GM18511 (cell line): Measurements from ENCODE around the gene DPH6.

Experiments used
- ATAC-seq: cut with Tn5 transposase; IDR thresholded peaks from one replicate; pipeline ENCODE4 v1.9.1; 2021; ENCODE audit warnings: mild to moderate bottlenecking, moderate library complexity; ENCODE audit not compliant: unreplicated experiment

DPH6 gene

DNA sequence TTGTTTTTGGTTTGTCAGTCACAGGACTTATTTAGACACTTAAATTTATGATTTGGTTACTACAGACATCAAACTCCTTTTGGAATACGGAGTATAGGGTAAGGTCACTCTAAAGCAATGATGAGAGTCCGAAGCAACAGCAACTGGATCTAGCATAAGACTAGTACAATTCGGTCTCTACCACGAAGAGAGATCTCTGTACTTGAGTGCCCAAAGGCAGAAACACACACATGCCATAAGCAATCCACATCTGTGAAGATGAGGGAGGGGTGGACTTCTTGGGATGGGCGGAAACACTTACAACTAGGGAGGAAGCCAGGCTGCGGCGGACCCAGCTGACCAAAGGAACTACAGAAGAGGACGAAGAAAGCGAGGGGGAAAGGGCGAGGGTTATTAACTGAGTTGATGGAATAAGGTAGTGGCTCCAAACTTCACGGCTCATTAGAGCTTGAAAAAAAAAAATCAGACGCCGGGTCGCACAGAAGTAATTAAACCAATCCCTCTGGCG, 595 bp downstream of the DPH6 start:
- peak; percentile 28 for ATAC-seq

DNA sequence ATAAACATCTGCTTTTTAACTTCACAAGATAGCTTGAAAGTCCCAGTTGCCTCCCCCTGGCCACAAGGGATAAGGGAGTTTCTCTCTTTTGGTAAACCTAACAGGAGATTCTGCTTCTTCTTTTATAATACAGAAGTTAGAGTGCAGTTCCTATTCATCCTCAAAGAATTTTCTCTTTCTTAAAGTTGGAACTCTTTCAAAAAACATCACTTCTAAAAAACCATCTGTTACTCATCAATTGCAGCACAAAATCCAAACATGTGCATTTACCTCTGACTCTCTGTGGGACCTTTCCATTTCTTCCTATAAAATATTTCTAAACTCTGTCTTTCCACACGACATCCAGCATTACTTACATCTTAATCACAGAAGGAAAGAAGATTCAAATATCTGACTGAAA, 5.1 kb downstream of the DPH6 start:
- no peak for ATAC-seq

DNA sequence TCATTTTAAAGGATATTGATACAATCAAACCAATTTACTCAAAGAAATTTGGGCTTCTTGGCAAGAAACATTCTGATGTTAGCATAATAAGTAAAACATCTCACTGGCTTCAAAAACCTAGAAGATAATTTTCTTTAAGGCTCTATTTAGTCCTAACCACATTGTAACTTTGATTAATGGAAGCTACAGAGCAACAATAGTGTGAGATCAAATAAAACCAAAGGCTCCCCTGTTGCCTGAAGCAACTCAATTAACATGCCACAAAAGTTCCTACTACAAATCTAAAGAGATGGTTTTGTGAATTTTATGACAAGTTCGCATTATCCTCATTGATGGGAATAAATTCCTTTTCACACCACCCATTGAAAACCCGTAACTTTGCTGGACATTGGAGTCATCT, 5.9 kb downstream of the DPH6 start:
- ATAC-seq: no peak

DNA sequence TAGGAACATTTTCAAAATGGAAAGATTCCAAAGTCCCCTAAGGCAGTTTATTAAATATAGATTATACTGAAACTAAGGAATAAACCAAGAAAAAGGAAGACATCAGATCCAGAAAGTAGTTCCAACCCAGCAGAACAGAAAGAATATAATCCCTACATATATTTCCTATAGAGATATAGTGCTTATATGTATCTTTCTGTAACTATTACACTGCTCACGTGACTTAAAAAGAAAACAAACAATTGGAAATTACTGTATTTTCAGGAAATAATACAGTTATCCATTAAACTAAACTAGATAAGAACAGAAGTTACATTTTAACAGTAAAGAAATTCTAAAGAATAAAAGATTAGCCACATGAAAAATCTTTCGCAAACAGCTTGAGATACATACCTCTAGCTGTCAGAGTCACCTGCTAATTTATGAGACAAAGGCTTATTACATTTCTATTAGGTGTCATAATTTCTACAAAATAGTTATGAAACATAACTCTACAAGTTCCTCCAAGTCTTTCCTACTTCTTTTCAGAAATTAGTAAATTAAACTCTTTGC, 10.5 kb downstream of the DPH6 start:
- no peak for ATAC-seq

DNA sequence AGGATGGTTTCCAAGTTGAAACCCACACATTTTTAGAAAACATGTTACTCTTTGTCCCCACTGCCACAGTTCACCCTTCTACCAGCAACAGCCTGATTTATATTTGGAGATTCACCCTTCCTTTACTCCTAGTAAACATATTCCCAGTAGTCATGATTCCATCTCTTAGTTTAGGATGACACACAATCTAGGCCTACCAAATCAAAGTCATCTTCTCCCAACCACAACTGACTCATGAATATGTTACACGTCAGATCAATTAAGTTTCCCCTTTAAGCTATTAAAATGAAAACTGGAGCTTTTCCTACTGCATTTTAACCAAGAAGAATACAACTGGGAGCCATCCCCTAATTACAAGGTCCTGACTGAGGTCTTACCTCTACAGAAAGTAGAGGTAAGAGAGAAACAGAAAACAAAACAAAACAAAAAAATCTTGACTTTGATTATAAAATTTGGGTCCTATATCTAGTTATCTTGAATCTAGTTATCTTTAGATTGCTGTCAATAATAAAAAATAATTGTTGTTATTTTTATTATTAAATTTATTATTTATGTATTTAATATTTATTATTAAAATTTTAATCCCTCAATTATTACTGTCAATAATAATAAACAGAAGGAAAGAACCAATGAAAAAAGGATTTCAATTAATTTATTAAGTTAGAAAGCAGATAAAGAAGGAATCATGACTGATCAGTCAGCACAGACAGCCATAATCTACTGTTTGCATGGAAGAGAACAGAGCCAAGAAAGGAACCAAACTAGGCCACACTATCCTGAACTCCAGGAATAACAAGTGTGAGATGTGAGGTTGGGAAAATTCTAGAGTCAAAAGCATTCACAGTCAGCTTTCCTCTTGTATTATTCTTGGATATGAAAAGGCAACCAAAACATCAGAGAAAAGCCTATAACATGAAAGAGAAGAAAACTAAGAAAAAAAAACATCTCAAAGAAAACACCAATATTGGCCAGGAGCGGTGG, 12.5 kb downstream of the DPH6 start:
- ATAC-seq: no peak

DNA sequence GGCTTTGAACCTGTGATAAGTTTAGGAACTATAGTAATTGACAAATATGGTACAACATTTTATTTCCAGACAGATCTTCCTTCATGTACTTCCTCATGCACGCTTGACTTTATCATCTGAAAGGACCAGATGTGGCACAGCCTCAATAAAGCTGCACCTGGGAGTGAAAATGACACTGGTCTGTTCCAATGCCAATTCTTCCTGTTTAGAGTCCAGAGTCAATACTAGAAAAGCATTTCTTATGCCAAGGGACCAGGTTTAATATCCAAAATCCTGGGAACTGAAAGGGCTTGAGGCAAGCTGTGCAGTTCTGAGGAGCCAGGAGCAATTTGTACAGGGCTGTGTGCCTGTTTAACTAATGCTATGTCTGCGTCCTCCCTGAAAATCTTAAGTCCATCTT, 15.3 kb downstream of the DPH6 start:
- ATAC-seq: no peak

DNA sequence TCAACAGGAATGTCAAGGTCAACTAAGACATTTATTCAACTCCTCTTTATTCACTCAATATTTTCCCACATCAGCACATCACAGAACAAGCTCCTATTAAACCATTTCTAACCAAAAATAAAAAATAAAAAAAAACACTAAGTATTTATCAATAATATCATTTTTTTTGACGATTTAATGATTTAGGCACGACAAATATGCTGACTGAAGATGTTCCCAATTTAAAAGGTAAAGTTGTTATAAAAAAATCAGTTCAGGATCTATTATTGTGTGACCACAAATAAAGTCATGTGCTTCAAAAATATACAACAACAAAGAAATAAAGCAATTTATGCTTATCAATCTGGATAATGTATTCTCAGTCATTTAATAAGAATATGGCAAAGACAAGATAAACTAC, 16.2 kb downstream of the DPH6 start:
- ATAC-seq: no peak

DNA sequence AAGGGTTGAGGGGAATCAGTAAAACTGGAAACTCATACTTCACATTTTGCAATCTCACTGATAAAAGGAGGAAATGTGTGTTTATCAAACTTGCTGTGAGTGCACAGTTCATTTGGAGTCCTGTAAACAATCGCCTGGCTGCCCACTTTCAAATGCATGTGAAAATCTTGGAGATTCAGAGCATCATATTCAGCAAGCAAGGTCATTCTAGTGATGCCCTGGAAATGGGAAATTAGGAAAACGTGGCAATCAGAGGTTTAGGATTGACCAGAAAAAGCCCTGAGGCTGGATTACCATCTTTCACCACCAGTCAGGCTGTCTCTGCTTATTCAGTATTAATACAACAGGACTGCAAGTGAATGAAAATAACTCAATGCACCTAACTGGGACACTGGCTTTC, 23.9 kb downstream of the DPH6 start:
- ATAC-seq: no peak

DNA sequence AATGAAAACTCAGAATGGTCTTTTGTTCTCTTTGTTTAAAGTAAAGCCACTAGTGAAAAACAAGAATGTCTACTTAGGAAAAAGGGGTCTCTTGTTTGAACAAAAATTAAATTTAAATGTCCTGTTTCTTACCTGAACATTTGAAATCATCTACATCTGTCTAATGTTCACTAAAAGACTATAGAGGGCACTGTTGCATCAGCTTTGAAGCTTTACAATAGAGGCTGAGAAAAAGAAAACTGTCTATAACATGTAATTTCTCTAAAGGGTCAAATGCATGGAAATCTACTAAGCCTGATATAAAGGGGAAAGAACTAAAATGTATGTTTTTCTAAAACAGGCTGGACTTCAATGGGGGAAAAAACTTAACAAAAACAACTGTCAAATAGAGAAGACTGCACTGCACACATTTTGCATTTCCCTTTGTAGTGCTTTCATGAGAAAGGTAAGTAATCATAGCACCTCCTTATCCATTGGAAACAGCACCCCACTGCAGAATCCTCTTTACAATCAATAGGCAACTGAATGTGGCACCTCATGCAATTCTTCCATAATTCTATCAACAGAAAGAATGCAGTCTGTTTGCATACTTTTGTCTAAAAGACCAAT, 26.3 kb downstream of the DPH6 start:
- peak; percentile 82 for ATAC-seq

DNA sequence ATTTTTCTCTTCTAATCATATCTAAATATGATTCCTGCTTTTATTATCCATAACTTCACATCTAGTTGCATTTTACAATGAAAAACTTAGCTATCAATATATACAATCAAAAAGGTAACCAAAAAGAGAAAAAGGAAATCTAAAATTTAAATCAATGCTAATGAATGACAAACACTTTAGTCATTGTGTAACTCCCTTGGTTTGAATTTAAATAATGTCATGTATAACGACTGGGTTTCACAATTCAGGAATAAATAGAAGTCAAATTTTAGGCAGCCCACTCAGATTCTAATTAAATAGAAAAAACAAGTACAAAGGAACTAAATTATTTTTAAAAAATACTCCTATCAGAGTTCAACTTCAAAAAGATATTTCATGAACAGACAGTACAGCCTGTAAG, 26.9 kb downstream of the DPH6 start:
- no peak for ATAC-seq

DNA sequence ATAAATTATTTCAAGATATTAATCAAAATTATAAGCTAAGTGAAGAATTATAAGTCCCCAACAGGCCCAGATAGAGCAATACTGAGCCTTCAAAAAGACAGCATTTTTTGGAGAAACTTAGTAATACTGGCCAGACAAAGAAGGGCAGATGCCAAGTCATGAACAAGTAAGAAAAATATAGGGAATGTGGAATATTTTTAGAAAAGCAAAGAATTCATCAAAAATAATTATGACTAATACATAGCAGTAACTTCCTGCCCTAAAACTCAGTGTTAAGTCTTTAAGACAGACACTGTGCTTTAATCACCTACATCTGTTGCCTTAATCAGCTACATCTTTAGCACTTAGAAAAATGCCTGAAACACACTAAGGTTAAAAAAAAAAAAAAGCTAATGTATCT, 31.2 kb downstream of the DPH6 start:
- no peak for ATAC-seq

DNA sequence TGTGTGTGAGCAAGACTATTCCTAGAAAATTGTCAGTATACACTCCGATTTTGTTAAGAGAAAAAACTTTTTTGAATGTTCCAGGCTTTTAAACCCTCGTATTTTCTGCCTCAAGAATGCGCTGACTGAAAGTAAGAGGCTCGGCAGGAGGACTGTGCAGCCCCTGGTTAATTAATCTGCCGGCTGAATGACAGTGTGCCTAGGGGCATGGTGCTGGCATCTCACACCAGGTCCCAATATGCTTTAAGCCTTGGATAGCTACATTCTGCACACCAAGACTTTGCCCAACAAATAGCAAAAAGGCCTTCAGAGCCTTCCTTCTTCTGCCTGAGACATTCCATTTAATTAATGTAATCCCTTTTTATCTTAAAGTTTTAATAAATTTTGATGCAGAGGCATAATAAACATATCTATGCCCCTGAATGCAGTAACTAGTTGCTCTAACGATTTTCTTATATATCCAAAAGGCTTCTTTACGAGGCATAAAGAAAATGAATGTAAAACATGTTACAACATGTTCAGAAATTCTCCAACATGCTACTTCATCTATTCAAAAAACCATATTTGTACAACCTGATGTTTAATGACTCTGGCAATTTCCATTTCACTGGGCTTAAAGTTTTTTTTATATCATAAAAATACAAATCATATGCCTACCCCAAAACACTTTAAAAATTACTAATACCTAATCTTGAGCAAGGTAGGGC, 37.9 kb downstream of the DPH6 start:
- no peak for ATAC-seq

DNA sequence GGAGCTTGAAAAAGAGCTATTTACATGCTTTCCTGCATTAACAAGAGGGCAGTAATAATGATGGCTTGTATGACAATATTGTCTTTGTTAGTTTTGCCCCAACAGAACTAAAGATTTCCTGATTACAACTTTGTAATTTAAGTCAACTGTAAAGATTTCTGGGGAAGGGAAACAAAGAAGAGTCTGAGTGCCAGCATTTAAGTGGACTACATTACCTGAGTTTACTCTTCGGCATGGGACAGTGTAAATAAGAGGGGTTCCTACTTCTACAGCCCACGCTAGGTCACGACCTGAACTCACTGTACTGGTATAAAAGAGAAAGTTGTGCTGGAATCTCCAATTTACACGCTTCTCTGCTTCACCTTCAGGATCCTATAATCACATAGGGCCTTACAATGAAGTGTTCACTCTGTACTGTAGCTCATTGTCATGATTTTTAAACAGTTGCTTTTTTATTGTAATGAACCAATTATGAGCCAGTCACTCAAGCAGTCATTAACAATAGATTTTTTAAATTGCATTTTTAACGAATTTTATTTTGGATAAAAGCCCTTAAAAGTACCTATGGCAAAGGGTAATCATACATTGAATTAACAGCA, 39.6 kb downstream of the DPH6 start:
- no peak for ATAC-seq

DNA sequence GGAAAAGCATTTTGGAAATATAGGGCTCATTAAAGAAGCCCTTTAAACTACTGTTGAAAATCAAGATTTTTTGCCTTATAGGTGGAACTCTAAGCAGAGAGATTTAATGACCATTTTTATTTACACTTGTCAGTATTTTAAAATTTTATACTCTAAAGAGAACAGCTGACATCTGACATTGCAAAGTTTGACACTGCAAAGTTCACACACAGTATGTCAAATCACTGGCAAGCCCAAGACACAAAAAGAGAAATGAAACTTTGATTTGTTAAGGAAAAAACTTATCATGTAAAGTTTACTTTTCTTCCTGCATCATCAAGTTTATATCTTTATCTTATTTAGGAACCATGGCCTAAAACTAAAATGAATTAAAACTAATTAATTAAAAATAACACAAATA, 40.2 kb downstream of the DPH6 start:
- ATAC-seq: peak; percentile 51

DNA sequence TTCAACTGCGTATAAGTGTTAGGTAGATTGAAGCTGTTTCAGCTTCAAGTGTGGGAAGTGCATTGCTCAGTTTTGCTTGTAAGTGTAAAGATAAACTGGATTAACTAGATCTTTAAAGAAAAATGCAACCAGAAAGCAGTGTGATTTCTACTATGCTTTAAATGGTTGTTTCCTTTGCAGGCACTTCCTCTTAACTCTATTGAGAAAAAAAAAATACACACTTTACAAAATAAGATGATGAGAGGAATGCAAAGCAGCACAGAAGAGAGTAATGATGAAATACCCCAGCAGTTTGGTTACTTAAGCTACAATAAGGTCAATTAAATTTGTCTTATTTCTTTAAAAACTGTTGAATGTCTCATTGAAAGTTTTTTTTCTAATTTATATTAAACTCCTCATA, 40.8 kb downstream of the DPH6 start:
- ATAC-seq: no peak

DNA sequence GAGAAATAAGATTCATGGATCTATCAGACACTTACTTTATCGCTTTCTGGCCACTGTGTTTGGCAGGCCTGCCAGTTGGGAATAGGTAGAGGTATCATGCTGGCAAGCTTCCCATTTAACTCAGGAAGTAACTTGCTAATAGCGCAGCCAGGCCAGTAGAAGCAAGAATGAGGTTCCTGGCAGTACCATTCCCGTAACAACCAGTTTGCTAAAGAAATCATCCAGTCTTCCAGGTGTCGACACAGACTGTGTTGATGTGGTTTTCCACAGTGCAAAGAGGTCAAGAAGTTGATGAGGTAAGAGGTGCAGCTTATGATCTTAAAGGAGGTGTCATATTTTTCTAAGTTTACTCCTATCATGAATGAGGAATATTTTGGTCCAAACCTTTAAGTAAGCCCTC, 46.2 kb downstream of the DPH6 start:
- no peak for ATAC-seq

DNA sequence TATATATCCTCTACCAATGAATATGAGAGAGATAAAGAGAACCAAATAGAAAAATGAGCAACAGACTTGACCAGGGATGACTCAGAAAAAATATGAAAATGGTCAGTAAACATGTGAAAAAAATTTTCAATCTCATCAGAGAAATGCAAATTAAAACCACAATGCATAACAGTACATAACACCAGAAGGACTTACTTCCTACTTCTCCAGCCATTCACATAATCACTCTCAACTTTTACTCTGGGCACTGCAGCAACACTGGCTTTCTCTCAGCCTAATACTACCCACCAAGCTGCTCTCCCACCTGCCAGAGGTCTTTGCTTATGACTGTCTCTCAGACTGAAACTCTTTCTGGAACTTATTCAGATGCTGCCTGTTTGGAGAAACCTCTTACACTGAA, 49.4 kb downstream of the DPH6 start:
- peak; percentile 100 for ATAC-seq

DNA sequence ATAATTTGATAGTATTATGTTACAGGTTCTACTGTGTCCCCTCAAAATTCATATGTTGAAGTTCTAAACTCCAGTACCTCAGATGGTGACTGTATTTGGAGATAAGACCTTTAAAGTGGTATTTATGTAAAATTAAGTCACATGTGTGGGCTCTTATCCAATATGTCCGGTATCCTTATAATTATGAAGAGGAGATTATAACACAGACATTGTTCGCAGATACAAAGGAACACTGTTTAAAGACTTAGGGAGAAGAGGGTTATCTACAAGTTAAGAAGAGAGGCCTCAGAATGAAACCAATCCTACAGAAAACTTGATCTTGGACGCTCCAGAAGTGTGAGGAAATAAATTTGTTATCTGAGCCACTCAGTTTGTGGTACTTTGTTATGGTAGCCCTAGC, 50.9 kb downstream of the DPH6 start:
- no peak for ATAC-seq

DNA sequence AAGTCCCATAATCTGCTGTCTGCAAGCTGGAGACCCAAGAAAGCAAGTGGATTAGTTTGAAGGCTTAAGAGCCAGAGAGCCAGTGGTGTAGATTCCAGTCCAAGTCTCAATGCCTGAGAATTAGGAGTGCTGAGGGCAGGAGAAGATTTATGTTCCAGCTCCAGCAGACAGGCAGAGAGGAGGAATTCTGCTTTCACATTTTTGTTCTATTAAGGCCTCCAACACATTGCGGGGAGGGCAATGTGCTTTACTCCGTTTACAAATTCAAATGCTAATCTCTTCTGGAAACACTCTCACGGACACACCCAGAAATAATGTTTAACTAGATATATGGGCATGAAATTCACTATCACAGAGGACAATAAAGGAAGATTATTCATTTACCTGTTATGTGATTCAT, 54.0 kb downstream of the DPH6 start:
- no peak for ATAC-seq

DNA sequence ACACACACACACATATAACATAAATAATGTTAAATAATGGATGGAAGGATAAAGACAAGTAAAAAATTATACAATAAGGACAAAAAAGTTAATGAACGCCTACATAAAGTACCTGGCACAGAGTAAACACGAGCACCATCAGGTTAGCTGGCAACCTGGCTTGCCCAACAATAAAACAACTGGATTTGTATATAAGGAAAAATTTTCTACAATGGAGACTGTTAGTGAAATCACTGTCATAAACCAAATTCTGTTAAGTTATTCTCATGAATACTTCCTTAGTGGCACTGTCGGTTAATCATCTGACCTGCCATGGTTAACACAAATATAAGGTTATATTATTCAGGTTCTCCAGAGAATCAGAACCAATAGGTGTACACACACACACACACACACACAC, 54.8 kb downstream of the DPH6 start:
- no peak for ATAC-seq

DNA sequence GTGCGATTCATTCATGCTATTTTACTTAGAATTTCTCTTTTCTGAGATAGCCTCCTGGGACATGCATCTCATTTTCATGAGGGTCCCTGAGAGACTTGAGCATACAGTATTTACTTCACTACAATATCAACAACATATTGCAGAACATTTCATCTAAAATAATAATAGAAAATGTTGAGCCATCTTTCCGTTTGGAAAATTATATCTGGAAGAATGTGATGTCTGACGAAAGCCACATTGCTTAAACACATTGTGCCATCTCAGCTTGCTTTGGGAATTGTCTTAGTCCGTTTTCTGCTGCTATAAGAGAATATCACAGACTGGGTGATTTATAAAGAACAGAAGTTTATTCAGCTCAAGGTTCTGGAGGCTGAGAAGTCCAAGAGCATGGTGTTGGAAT, 55.5 kb downstream of the DPH6 start:
- no peak for ATAC-seq
